ENCODE results near the gene BBS7.
A peak's percentile ranks its signal among the peaks of the same experiment; 100 is the strongest.

Gene BBS7, protein sequence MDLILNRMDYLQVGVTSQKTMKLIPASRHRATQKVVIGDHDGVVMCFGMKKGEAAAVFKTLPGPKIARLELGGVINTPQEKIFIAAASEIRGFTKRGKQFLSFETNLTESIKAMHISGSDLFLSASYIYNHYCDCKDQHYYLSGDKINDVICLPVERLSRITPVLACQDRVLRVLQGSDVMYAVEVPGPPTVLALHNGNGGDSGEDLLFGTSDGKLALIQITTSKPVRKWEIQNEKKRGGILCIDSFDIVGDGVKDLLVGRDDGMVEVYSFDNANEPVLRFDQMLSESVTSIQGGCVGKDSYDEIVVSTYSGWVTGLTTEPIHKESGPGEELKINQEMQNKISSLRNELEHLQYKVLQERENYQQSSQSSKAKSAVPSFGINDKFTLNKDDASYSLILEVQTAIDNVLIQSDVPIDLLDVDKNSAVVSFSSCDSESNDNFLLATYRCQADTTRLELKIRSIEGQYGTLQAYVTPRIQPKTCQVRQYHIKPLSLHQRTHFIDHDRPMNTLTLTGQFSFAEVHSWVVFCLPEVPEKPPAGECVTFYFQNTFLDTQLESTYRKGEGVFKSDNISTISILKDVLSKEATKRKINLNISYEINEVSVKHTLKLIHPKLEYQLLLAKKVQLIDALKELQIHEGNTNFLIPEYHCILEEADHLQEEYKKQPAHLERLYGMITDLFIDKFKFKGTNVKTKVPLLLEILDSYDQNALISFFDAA

GRCh38 chr4:121869841-121870822 is at the start of gene BBS7:
Gene BBS7 (minus strand): TSS chr4:121870474. CDS start chr4:121870313, 161 bp downstream.
- peak; percentile 95 to 98 for DNase-seq (ENCODE audit: low read depth in 2 of 2)

DNA sequence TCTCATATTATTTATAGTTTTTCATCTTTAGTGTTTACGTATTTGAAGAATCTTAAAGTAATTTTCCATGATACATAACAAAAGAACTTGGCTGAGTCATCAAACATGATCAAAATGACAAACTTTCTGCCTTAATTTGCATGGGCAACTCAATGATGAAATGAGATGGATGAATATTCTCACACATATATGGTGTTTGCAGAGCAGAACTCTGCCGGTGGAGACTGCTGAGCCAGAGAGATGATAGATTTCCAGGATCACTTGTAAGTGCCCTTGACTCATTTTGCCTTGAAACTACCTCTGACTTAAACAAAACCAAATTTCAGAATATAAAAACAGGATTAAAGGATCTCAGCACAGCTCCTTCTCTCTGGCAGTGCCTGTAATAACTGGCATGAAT is 43.4 kb upstream of the BBS7 start:
- no peak for DNase-seq (ENCODE audit: low read depth in 2 of 2)

GRCh38 chr4:121908346-121908745 is 38.1 kb upstream of the BBS7 start:
- DNase-seq (ENCODE audit: low read depth in 2 of 2), result no peak

- peak; percentile 17 to 36 for DNase-seq (ENCODE audit: low read depth in 2 of 2)
These were observed 30.1 kb upstream of the BBS7 start for GRCh38 chr4:121900132-121900983.

GRCh38 chr4:121898150-121898549 is 27.9 kb upstream of the BBS7 start:
- no peak for DNase-seq (ENCODE audit: low read depth in 2 of 2)

DNA sequence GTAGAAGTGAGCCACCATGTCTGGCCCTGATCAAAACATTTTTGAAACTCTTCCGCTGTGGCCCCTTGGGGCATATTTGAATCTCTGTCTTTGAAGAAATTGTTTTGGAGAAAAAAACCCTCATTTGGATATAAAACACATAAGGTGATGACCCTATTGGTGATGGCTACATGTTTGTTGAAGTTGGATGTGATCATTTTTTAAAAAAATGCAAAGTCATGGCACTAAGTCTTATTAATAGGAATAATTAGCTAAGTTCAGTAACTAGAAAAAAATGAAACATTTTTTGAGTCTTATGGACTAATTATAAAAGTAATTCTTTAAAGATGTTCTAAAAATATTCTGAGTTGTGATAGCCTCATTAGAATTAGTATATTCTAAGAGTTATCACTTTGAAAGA is 17.9 kb upstream of the BBS7 start:
- DNase-seq (ENCODE audit: low read depth in 2 of 2), result no peak

- DNase-seq (ENCODE audit: low read depth in 2 of 2), result no peak
These were observed 14.8 kb upstream of the BBS7 start for GRCh38 chr4:121885115-121885514.

GRCh38 chr4:121881158-121881557 is 10.9 kb upstream of the BBS7 start:
- no peak for DNase-seq (ENCODE audit: low read depth in 2 of 2)

- DNase-seq (ENCODE audit: low read depth in 2 of 2), result no peak
These were observed 8.9 kb upstream of the BBS7 start for GRCh38 chr4:121879135-121879534.

DNA sequence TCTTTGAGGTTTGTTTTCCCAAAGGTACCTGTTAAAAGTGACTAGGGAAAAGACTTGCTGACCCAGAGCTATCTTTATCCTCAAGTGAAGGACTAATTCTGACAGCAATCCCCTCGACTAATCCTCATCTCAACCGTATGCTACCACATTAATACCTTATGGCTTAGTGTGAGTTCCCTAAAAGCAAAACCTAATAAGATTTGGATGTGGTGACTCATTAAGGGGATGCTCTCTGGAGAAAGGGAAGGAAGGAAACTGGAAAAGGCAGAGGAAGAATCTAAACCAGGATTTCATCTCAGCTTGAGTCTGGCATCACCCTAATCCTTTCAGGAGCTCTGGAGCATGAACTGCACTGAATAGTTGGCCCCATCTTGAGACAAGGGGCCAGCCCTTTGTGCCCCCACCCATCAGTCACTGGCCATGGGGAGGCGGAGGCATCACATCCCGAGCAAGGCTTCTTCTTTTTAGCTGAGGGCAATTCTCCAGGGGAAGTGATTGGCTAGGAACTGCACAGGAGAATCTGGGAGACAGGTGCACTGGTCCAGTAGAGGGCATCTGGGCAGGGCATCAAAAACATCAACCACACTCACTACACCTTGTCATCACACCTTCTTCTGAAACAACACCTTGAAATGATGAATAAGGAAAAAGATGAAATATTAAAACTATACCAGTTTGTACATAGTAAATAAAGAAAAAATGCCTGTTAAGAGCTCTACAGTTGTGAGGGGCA is 6.9 kb upstream of the BBS7 start:
- no peak for DNase-seq (ENCODE audit: low read depth in 2 of 2)

GRCh38 chr4:121876070-121876469 is 5.8 kb upstream of the BBS7 start:
- no peak for DNase-seq (ENCODE audit: low read depth in 2 of 2)

GRCh38 chr4:121875652-121876051 is 5.4 kb upstream of the BBS7 start:
- DNase-seq (ENCODE audit: low read depth in 2 of 2), result no peak

DNA sequence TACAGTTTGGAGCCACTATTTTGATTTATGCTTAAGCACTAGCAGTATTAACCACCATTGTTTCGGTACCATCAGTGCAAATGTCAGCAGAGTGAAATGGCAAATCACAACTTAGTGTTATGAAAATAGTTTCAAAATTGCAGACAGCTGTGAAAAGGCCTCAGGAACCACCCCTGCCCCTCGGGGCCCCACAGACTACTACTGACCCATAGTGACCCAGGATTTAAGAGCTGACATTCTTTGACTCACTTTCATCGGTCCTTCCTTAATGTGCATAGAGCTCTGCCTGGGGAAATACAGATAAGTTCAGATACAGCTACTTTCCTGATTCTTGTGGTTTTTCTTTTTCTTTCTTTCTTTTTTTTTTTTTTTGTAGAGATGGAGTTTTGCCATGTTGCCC is 3.3 kb upstream of the BBS7 start:
- no peak for DNase-seq (ENCODE audit: low read depth in 2 of 2)

GRCh38 chr4:121863799-121864198 is 6.5 kb downstream of the BBS7 start:
- DNase-seq (ENCODE audit: low read depth in 2 of 2), result no peak

DNA sequence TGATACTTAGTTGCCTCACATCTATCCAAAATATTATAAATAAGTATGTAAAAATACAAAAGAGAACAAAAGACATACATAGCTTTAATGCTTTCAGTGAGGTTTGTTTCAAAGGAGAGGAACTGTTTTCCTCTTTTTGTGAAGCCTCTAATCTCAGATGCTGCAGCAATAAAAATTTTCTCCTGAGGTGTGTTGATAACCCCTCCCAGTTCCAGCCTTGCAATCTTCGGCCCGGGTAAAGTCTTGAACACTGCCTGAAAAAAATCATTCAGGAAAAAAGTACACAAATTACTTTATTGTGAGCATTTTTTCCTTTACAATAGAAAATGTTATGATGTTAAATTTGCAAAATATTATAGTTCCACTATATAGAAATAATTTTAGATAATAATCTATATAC is 8.8 kb downstream of the BBS7 start:
- DNase-seq (ENCODE audit: low read depth in 2 of 2), result no peak

- DNase-seq (ENCODE audit: low read depth in 2 of 2), result no peak
These were observed 10.2 kb downstream of the BBS7 start for GRCh38 chr4:121860121-121860520.

DNA sequence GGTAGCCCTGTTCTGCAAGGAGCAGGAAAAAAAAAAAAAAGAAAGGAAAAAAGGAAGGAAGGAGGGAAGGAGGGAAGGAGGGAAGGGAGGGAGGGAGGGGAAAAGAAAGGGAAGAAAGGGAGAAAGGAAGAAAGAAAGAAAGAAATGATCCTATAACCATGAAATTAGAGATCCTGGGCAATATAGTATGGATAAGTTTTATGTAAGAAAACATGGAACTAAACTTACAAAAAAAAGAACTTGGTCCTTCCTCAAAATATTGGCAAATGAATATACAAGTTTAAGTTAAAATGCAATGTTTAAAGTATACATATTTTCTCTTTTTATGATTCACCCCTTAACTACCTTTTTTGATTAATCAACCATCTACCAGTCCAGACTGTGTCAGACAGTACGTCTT is 18.9 kb downstream of the BBS7 start:
- DNase-seq (ENCODE audit: low read depth in 2 of 2), result no peak

DNA sequence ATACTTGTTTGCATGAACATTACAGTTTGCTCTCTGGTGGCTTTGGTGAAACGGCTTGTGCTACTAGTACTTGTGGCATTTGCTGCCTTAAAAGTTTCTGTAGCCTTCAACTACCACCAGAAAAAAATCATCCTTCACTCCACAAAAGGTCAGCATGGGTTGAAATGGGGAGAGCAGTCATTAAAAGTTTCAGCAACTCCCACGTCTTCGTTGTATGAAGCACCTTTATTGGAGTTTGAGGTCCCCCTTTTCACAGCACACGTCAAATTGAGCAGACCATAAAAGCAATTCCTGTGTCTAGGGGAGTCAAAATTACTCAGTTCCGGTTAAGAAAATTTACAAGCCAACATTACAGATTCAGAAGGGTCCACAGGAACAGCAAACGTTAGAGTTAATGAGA is 23.6 kb downstream of the BBS7 start:
- DNase-seq (ENCODE audit: low read depth in 2 of 2), result no peak

DNA sequence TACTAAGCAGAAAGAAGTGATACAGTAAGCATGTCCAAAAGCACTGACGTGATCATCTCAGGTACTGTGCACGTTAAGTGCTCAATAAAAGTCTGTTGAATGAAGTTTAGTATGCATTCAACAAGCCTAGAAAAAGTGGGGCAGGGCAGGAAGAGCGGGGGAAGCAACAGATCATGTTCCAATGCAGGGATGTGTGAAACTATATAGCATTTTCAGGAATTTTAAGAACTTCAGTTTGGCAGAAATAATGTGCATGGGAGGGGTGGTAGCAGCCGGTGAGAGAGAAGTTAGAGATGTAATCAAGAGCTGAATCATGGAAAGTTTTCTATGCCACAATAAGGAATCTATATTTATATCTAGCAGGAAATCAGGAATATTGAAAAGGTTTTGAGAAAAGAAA is 27.4 kb downstream of the BBS7 start:
- no peak for DNase-seq (ENCODE audit: low read depth in 2 of 2)

DNA sequence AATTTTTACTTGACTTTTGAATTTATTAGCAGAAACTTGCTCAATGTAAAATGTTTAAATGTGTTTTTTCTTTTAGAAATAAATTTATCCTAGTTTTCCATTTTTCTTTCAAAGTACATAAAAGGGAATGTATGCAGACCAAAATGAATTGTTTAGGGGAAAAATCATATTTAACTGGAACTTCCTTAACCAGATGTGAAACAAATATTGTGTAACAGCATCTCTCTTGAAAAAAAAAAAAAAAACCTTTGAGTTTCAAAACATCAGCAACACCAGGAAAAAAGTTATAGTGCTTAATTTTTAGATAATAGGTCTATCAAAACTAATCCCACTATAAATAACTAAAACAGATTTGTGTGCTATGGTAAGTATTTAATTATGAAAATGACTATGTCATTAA is 32.1 kb downstream of the BBS7 start:
- no peak for DNase-seq (ENCODE audit: low read depth in 2 of 2)

Measured in activated CD4-positive, alpha-beta T cell treated with anti-CD3 and anti-CD28 coated beads for 24 hours (primary cell).